A673 (cell line): Measurements from ENCODE around the gene TMEM212.

ENCODE experiments used
- CTCF ChIP-seq: fragments of 300-800, 200-600 bp; sonication (generic); conservative IDR thresholded peaks from 2 replicates; pipeline ENCODE4 v1.5.1; 2017; ENCODE audit warnings: low read depth, mild to moderate bottlenecking, antibody characterized with exemption, low read length, moderate library complexity, mixed read lengths
- EZH2 ChIP-seq: fragments of 200-600 bp; sonication (generic); IDR thresholded peaks from 2 replicates; pipeline ENCODE4 v1.6.1; 2017; ENCODE audit warnings: borderline replicate concordance, low read depth, mild to moderate bottlenecking, mixed read lengths, antibody characterized with exemption, low read length; ENCODE audit not compliant: poor library complexity, severe bottlenecking

GRCh38 chr3:171807806-171808205 is 35.3 kb upstream of the TMEM212 start:
- TF ChIP-seq CTCF = no peak
- no peak for TF ChIP-seq EZH2
